Putamen (tissue), 1 donor: ENCODE results near the gene ARHGDIG.
"Not testable (repeated sequence)": the region's sequence is repeated elsewhere in the genome, so short reads cannot be mapped to it uniquely, and the experiment has no call there.

ENCODE experiments used
- DNase-seq: peaks from one replicate; pipeline ENCODE4 v3.0.0-alpha.2; 2016; ENCODE audit warnings: low spot score

The ARHGDIG gene

GRCh38 chr16:263944-264343 lies 16.4 kb upstream of the ARHGDIG start:
- DNase-seq, result no peak

GRCh38 chr16:264440-264951 lies 15.9 kb upstream of the ARHGDIG start:
- no peak for DNase-seq

GRCh38 chr16:265002-265529 lies 15.3 kb upstream of the ARHGDIG start:
- DNase-seq, result no peak

- no peak for DNase-seq
Measured at GRCh38 chr16:265711-266110, 14.7 kb upstream of the ARHGDIG start.

- no peak for DNase-seq
Measured at GRCh38 chr16:266258-267164, 13.9 kb upstream of the ARHGDIG start.

GRCh38 chr16:267562-267961 lies 12.8 kb upstream of the ARHGDIG start:
- DNase-seq, result not testable (repeated sequence)

GRCh38 chr16:268141-269053 lies 12.0 kb upstream of the ARHGDIG start:
- DNase-seq, result no peak

GRCh38 chr16:269061-269796 lies 11.2 kb upstream of the ARHGDIG start:
- DNase-seq, result no peak

GRCh38 chr16:270381-271255 lies 9.8 kb upstream of the ARHGDIG start:
- DNase-seq, result no peak

GRCh38 chr16:272633-273546 lies 7.5 kb upstream of the ARHGDIG start:
- DNase-seq, result no peak

- no peak for DNase-seq
Measured at GRCh38 chr16:273547-274421, 6.6 kb upstream of the ARHGDIG start.

GRCh38 chr16:275041-275641 lies 5.2 kb upstream of the ARHGDIG start:
- peak; percentile 29 for DNase-seq

- no peak for DNase-seq
Measured at GRCh38 chr16:275786-276232, 4.6 kb upstream of the ARHGDIG start, which contains the start of gene RGS11. Gene RGS11, minus strand, starts transcription at chr16:275944. Its CDS starts 33 bp downstream, at chr16:275911.

GRCh38 chr16:276426-277077 lies 3.8 kb upstream of the ARHGDIG start:
- DNase-seq, result no peak

GRCh38 chr16:278863-279366 lies 1.5 kb upstream of the ARHGDIG start:
- no peak for DNase-seq

- DNase-seq, result no peak
Measured at GRCh38 chr16:279531-279930, 860 bp upstream of the ARHGDIG start.

- no peak for DNase-seq
Measured at GRCh38 chr16:280005-280460, 358 bp upstream of the ARHGDIG start.
